Liver (tissue), 9 donors: ENCODE results near the gene NUTF2. TPM values are rescaled to one million over a fixed set of nuclear protein-coding genes. Genes with fewer than 3 reads are reported as not detected.
A peak's percentile ranks its signal among the peaks of the same experiment; 100 is the strongest.

Experiments used
- DNase-seq: peaks from one replicate; pipeline ENCODE4 v3.0.0-alpha.2; 2017; ENCODE audit warnings: low spot score
- H3K27ac ChIP-seq, 2 donors: one replicate each; pipeline ENCODE4 v1.7.0; 2013; ENCODE audit warnings: inconsistent platforms in 2 of 2, low read length in 2 of 2, control low read depth in 1 of 2, low read depth in 1 of 2, mild to moderate bottlenecking in 1 of 2
- H3K27me3 ChIP-seq, 4 donors: one replicate each; pipeline versions ENCODE4 v1.6.1 to v1.7.0; 2013; ENCODE audit warnings: low read length in 3 of 4, inconsistent platforms in 1 of 4, mild to moderate bottlenecking in 1 of 4, moderate library complexity in 1 of 4; ENCODE audit not compliant: control insufficient read depth in 4 of 4, insufficient read depth in 4 of 4
- H3K36me3 ChIP-seq, 4 donors: one replicate each; pipeline versions ENCODE4 v1.6.1 to v1.7.0; 2013; ENCODE audit warnings: low read length in 3 of 4, mild to moderate bottlenecking in 3 of 4, low read depth in 1 of 4, moderate library complexity in 1 of 4; ENCODE audit not compliant: control insufficient read depth in 4 of 4, insufficient read depth in 3 of 4
- H3K4me1 ChIP-seq, 4 donors: one replicate each; pipeline versions ENCODE4 v1.6.1 to v1.7.0; 2013; ENCODE audit warnings: low read length in 3 of 4, mild to moderate bottlenecking in 3 of 4, moderate library complexity in 1 of 4; ENCODE audit not compliant: control insufficient read depth in 4 of 4, insufficient read depth in 4 of 4
- H3K4me3 ChIP-seq, 3 donors: one replicate each; pipeline versions ENCODE4 v1.6.1 to v1.7.0; 2013; ENCODE audit warnings: low read length in 3 of 3, control low read depth in 1 of 3, low read depth in 1 of 3, mild to moderate bottlenecking in 1 of 3
- H3K9ac ChIP-seq, 2 donors: one replicate each; pipeline ENCODE4 v1.7.0; 2013; ENCODE audit warnings: low read length in 2 of 2, mild to moderate bottlenecking in 2 of 2, moderate library complexity in 2 of 2, control low read depth in 1 of 2, low read depth in 1 of 2
- H3K9me3 ChIP-seq, 4 donors: one replicate each; pipeline versions ENCODE4 v1.6.1 to v1.7.0; 2013; ENCODE audit warnings: low read length in 3 of 4; ENCODE audit not compliant: control insufficient read depth in 4 of 4
- EGR1 ChIP-seq, 2 donors: IDR thresholded peaks; 2 replicates each; pipeline ENCODE4 v1.6.1; 2016 to 2018; ENCODE audit warnings: antibody characterized with exemption in 2 of 2, low read depth in 2 of 2
- FOXA1 ChIP-seq: IDR thresholded peaks from 2 replicates; pipeline ENCODE4 v1.6.1; 2016; ENCODE audit warnings: antibody characterized with exemption
- FOXA2 ChIP-seq: IDR thresholded peaks from 2 replicates; pipeline ENCODE4 v1.6.1; 2016; ENCODE audit warnings: antibody characterized with exemption
- GABPA ChIP-seq, 2 donors: IDR thresholded peaks in 1 of 2; conservative IDR thresholded peaks in 1 of 2; 2 replicates each; pipeline ENCODE4 v1.6.1; 2016; ENCODE audit warnings: antibody characterized with exemption in 2 of 2, mild to moderate bottlenecking in 1 of 2, moderate library complexity in 1 of 2
- HNF4A ChIP-seq, 2 donors: conservative IDR thresholded peaks; 2 replicates each; pipeline ENCODE4 v1.6.1; 2016; ENCODE audit warnings: antibody characterized with exemption in 2 of 2, mild to moderate bottlenecking in 2 of 2
- HNF4G ChIP-seq: IDR thresholded peaks from 2 replicates; pipeline ENCODE4 v1.6.1; 2016; ENCODE audit warnings: antibody characterized with exemption
- JUND ChIP-seq, 2 donors: IDR thresholded peaks; 2 replicates each; pipeline ENCODE4 v1.6.1; 2016; ENCODE audit warnings: antibody characterized with exemption in 2 of 2
- NR2F2 ChIP-seq: IDR thresholded peaks from 2 replicates; pipeline ENCODE4 v1.6.1; 2016; ENCODE audit warnings: antibody characterized with exemption
- RAD21 ChIP-seq, 2 donors: IDR thresholded peaks; 2 replicates each; pipeline ENCODE4 v1.6.1; 2016; ENCODE audit warnings: antibody characterized with exemption in 2 of 2, mild to moderate bottlenecking in 2 of 2
- RXRA ChIP-seq, 2 donors: IDR thresholded peaks; 2 replicates each; pipeline ENCODE4 v1.6.1; 2017 to 2018; ENCODE audit warnings: antibody characterized with exemption in 2 of 2, mild to moderate bottlenecking in 1 of 2
- SP1 ChIP-seq: IDR thresholded peaks from 2 replicates; pipeline ENCODE4 v1.6.1; 2018; ENCODE audit warnings: antibody characterized with exemption, mild to moderate bottlenecking
- TAF1 ChIP-seq: conservative IDR thresholded peaks from 2 replicates; pipeline ENCODE4 v1.6.1; 2016; ENCODE audit warnings: antibody characterized with exemption, mild to moderate bottlenecking
- YY1 ChIP-seq: IDR thresholded peaks from 2 replicates; pipeline ENCODE4 v1.6.1; 2016; ENCODE audit warnings: antibody characterized with exemption, mild to moderate bottlenecking
- WGBS: extraction: QIAGEN DNeasy Blood & Tissue Kit; methylation state at CpG from one replicate; pipeline ENCODE4 v1.1.7; 2013; 5-methylcytosine and 5-hydroxymethylcytosine counted together
- polyA plus RNA-seq, 2 donors: library from polyadenylated mRNA; stranded (reverse) in 1 of 2; unstranded in 1 of 2; fragments of 200-250 nt in 1 of 2; fragments of >200 nt in 1 of 2; fragmentation: Nextera tagmentation in 1 of 2; extraction: Ambion mirVana in 1 of 2; gene quantifications; one replicate each; pipeline versions ENCODE4 v1.2.1 to v1.2.3, GENCODE V29; 2013 to 2015
- total RNA-seq, 2 donors: library from RNA; depleted of rRNA; stranded (reverse); fragments of >200 nt; gene quantifications; one replicate each; pipeline ENCODE4 v1.2.3, GENCODE V29; 2014
- TF ChIP-seq, protein P1 (sequence below): IDR thresholded peaks from 2 replicates; pipeline ENCODE4 v1.6.1; 2016; ENCODE audit warnings: antibody characterized with exemption
- TF ChIP-seq, protein P2 (sequence below): IDR thresholded peaks from 2 replicates; pipeline ENCODE4 v1.6.1; 2016; ENCODE audit warnings: antibody characterized with exemption, mild to moderate bottlenecking
- TF ChIP-seq, protein P3 (sequence below): IDR thresholded peaks from 2 replicates; pipeline ENCODE4 v1.6.1; 2016; ENCODE audit warnings: antibody characterized with exemption
- TF ChIP-seq, protein P4 (sequence below): IDR thresholded peaks from 2 replicates; pipeline ENCODE4 v1.6.1; 2016; ENCODE audit warnings: antibody characterized with exemption
- TF ChIP-seq, protein P5 (sequence below): fragments of 150-350 bp; IDR thresholded peaks from 2 replicates; pipeline ENCODE4 v1.5.1; 2017; ENCODE audit warnings: improper control_type of control experiment, low read depth, low read length; ENCODE audit not compliant: missing input control
- donor health status: healthy.
- donor health status: healthy.
- donor health status: healthy.
- donor health status: healthy.
- donor health status: healthy.

Gene NUTF2
- total and polyA plus RNA-seq, 4 donors = 27.4 to 69.5 (median 54.8) TPM

DNA sequence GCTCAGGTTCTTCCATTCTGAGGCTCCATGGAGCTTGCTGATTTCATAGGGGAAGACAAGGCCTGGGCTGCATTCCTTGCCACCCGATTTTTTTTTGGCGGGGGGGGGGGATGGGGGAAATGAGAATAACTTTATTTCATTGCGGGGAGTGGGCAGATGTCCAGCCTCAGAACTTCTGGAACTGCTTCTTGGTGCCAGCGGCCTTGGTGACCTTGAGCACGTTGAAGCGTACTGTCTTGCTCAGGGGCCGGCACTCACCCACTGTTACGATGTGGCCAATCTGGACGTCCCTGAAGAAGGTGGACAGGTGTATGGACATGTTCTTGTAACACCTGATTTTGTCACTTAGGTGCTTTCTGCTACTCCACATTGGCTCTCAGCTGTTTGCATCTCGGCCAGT lies 9.1 kb downstream of the NUTF2 start:
- Histone ChIP-seq H3K36me3 (no peaks in the 10 kb centered on the region), H3K27me3 (no peaks in the 10 kb centered on the region), H3K4me1 (peaks cover 11 to 22% (median 17%) of the 10 kb centered on the region in 4 donors), H3K4me3 (no peak overlapping the region), H3K9me3 (no peaks in the 10 kb centered on the region), H3K9ac (no peak overlapping the region), H3K27ac (no peak overlapping the region)
- WGBS = 85% methylated on average over 10 of the region's 10 CpGs
- TF ChIP-seq GABPA (IDR thresholded peaks at IDR 0.05 in 1 of 2, conservative IDR thresholded peaks at IDR 0.05 in 1 of 2) (no peak), TAF1 (no peak), HNF4A (conservative IDR thresholded peaks at IDR 0.05) (no peak), SP1 (no peak), FOXA2 (no peak), EGR1 (IDR thresholded peaks at IDR 0.05; ENCODE audit: low read depth in 2 of 2) (no peak)
- TF ChIP-seq, protein P1, sequence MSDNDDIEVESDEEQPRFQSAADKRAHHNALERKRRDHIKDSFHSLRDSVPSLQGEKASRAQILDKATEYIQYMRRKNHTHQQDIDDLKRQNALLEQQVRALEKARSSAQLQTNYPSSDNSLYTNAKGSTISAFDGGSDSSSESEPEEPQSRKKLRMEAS = no peak
- TF ChIP-seq, protein P2, sequence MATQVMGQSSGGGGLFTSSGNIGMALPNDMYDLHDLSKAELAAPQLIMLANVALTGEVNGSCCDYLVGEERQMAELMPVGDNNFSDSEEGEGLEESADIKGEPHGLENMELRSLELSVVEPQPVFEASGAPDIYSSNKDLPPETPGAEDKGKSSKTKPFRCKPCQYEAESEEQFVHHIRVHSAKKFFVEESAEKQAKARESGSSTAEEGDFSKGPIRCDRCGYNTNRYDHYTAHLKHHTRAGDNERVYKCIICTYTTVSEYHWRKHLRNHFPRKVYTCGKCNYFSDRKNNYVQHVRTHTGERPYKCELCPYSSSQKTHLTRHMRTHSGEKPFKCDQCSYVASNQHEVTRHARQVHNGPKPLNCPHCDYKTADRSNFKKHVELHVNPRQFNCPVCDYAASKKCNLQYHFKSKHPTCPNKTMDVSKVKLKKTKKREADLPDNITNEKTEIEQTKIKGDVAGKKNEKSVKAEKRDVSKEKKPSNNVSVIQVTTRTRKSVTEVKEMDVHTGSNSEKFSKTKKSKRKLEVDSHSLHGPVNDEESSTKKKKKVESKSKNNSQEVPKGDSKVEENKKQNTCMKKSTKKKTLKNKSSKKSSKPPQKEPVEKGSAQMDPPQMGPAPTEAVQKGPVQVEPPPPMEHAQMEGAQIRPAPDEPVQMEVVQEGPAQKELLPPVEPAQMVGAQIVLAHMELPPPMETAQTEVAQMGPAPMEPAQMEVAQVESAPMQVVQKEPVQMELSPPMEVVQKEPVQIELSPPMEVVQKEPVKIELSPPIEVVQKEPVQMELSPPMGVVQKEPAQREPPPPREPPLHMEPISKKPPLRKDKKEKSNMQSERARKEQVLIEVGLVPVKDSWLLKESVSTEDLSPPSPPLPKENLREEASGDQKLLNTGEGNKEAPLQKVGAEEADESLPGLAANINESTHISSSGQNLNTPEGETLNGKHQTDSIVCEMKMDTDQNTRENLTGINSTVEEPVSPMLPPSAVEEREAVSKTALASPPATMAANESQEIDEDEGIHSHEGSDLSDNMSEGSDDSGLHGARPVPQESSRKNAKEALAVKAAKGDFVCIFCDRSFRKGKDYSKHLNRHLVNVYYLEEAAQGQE = no peak
- DNase-seq = no peak

DNA sequence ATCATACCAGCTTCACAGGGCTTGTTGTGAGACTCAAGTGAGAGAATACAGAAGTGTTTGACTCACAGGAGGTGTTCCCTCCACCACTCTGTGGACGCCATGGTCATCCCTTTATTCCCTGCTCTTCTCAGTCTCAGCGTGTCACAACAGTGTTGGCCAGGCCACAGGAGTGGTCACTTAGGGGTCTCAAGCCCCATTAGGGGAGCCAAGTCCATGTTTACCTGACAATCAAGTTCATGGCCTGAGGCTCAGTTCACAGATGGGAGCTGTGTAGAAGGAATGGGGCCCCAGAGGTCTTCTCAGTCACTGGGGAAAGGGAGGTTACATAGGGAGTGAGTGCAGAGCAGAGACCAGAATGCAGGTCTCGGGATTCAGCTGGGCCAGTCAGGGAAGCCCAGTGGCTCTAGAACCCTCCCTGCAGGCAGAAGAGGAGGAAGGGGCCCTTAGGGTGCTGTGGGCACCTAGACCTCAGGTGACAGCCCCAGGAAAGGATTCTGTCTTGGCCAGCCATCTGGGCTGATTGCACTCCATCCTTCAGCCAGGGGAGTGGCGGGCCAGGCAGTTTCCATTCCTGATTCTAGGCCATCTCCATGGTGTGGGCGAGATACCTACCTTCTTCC lies 10.3 kb downstream of the NUTF2 start:
- H3K9me3 ChIP-seq = no peaks in the 10 kb centered on the region
- peaks cover 11 to 22% (median 17%) of the 10 kb centered on the region in 4 donors for H3K4me1 ChIP-seq
- no peak overlapping the region for H3K4me3 ChIP-seq
- H3K36me3 ChIP-seq = no peaks in the 10 kb centered on the region
- TF ChIP-seq SP1 (no peak), RXRA (IDR thresholded peaks at IDR 0.05) (no peak), HNF4G (no peak), JUND (IDR thresholded peaks at IDR 0.05) (no peak), FOXA1 (no peak), YY1 (no peak), RAD21 (IDR thresholded peaks at IDR 0.05) (no peak), HNF4A (conservative IDR thresholded peaks at IDR 0.05) (no peak), NR2F2 (no peak), TAF1 (no peak), FOXA2 (no peak), GABPA (IDR thresholded peaks at IDR 0.05 in 1 of 2, conservative IDR thresholded peaks at IDR 0.05 in 1 of 2) (no peak), EGR1 (IDR thresholded peaks at IDR 0.05; ENCODE audit: low read depth in 2 of 2) (no peak)
- TF ChIP-seq, protein P2 = no peak
- TF ChIP-seq, protein P3, sequence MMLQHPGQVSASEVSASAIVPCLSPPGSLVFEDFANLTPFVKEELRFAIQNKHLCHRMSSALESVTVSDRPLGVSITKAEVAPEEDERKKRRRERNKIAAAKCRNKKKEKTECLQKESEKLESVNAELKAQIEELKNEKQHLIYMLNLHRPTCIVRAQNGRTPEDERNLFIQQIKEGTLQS = no peak
- TF ChIP-seq, protein P4, sequence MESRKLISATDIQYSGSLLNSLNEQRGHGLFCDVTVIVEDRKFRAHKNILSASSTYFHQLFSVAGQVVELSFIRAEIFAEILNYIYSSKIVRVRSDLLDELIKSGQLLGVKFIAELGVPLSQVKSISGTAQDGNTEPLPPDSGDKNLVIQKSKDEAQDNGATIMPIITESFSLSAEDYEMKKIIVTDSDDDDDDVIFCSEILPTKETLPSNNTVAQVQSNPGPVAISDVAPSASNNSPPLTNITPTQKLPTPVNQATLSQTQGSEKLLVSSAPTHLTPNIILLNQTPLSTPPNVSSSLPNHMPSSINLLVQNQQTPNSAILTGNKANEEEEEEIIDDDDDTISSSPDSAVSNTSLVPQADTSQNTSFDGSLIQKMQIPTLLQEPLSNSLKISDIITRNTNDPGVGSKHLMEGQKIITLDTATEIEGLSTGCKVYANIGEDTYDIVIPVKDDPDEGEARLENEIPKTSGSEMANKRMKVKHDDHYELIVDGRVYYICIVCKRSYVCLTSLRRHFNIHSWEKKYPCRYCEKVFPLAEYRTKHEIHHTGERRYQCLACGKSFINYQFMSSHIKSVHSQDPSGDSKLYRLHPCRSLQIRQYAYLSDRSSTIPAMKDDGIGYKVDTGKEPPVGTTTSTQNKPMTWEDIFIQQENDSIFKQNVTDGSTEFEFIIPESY = no peak
- TF ChIP-seq, protein P5, sequence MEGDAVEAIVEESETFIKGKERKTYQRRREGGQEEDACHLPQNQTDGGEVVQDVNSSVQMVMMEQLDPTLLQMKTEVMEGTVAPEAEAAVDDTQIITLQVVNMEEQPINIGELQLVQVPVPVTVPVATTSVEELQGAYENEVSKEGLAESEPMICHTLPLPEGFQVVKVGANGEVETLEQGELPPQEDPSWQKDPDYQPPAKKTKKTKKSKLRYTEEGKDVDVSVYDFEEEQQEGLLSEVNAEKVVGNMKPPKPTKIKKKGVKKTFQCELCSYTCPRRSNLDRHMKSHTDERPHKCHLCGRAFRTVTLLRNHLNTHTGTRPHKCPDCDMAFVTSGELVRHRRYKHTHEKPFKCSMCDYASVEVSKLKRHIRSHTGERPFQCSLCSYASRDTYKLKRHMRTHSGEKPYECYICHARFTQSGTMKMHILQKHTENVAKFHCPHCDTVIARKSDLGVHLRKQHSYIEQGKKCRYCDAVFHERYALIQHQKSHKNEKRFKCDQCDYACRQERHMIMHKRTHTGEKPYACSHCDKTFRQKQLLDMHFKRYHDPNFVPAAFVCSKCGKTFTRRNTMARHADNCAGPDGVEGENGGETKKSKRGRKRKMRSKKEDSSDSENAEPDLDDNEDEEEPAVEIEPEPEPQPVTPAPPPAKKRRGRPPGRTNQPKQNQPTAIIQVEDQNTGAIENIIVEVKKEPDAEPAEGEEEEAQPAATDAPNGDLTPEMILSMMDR = no peak
- H3K9ac ChIP-seq = no peak overlapping the region
- no peak for DNase-seq
- H3K27me3 ChIP-seq = no peaks in the 10 kb centered on the region
- WGBS = 94% methylated on average over 5 of the region's 5 CpGs
- peak overlapping the region; percentile 22 to 81 for H3K27ac ChIP-seq
